Midbrain (tissue), 1 donor: ENCODE data around the gene CNGA3.

Source experiments
- DNase-seq: peaks from one replicate; lab custom pipeline; 2025; lab: John Stamatoyannopoulos, UW

CNGA3 gene

GRCh38 chr2:98444436-98445176 lies 98.3 kb downstream of the CNGA3 start, which contains the start of gene INPP4A:
TSS of gene INPP4A (plus strand) at chr2:98444858. CDS start at chr2:98520049, 75,191 bp downstream.
- peak; percentile 76 for DNase-seq

- DNase-seq: peak; percentile 26
Measured at GRCh38 chr2:98445177-98445682, 99.0 kb downstream of the CNGA3 start.

- DNase-seq: no peak
Measured at GRCh38 chr2:98445683-98446581, 99.7 kb downstream of the CNGA3 start.

DNA sequence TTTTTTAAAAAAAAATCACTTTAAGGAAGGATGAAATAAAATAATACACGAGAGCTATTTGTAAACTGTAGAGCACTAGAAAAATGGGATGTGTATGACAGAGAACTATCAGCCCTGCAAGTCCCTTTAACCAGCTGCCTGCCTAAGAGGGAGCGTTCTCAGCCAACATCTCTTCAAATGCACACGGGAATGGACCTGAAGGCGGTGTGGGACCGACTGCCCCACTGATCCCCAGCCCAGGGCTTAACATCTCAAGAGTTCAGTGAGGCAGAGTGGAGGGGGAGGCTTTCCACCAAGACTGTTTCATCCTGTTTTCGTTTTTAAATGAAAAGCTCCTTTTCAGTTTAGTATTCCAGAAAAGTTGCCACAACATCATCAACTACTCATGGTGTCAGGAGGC lies 100.6 kb downstream of the CNGA3 start:
- no peak for DNase-seq
